ENCODE results near the gene PIN1. TPM values are rescaled to one million over a fixed set of nuclear protein-coding genes. Genes with fewer than 3 reads are reported as not detected.

PIN1 gene
- polyA plus RNA-seq, 1 donor from 2014 or later, result 268 TPM

GRCh38 chr19:9875031-9875627 is 40.0 kb downstream of the PIN1 start:
- Histone ChIP-seq H3K4me3 (ENCODE audit: low read length) (no peak overlapping the region), H3F3A (ENCODE audit: insufficient read depth, low read length, poor library complexity, severe bottlenecking) (no peaks in the 10 kb centered on the region), H2AFZ (ENCODE audit: low read depth, low read length) (no peak overlapping the region), H3K36me3 (ENCODE audit: insufficient read depth, low read length) (no peaks in the 10 kb centered on the region), H3K9me3 (ENCODE audit: low read length) (no peaks in the 10 kb centered on the region), H3K9ac (ENCODE audit: low read length) (peak overlapping the region; percentile 9), H3K4me2 (ENCODE audit: low read length) (no peak overlapping the region), H3K27ac (ENCODE audit: low read length) (peak overlapping the region; percentile 45), H4K20me1 (ENCODE audit: insufficient read depth) (no peaks in the 10 kb centered on the region), H3K79me2 (replicated peaks; ENCODE audit: insufficient read depth, low read length) (no peaks in the 10 kb centered on the region), H3K27me3 (ENCODE audit: insufficient read depth, low read depth, low read length) (no peaks in the 10 kb centered on the region), H3K9me2 (ENCODE audit: insufficient read depth, low read length) (no peaks in the 10 kb centered on the region)
- TF ChIP-seq EZH2 (IDR thresholded peaks at IDR 0.05; ENCODE audit: borderline replicate concordance, insufficient read depth, low read length, poor library complexity, severe bottlenecking) (no peak), POLR2AphosphoS5 (IDR thresholded peaks at IDR 0.05) (no peak), REST (IDR thresholded peaks at IDR 0.05; ENCODE audit: borderline replicate concordance) (no peak), MXI1 (conservative IDR thresholded peaks at IDR 0.05; ENCODE audit: poor library complexity, severe bottlenecking) (no peak), SMC3 (conservative IDR thresholded peaks at IDR 0.05; ENCODE audit: poor library complexity) (no peak), RAD21 (conservative IDR thresholded peaks at IDR 0.05) (no peak), EP300 (conservative IDR thresholded peaks at IDR 0.05; ENCODE audit: poor library complexity, severe bottlenecking) (no peak), CTCF (IDR thresholded peaks at IDR 0.05; ENCODE audit: poor library complexity, severe bottlenecking) (no peak), TAF1 (IDR thresholded peaks at IDR 0.05; ENCODE audit: low read depth) (no peak)

GRCh38 chr19:9875796-9876195 is 40.7 kb downstream of the PIN1 start:
- no peaks in the 10 kb centered on the region for H3K79me2 ChIP-seq (replicated peaks; ENCODE audit: insufficient read depth, low read length)
- no peak overlapping the region for H2AFZ ChIP-seq (ENCODE audit: low read depth, low read length)
- H3K27me3 ChIP-seq (ENCODE audit: insufficient read depth, low read depth, low read length), result no peaks in the 10 kb centered on the region
- H3K4me3 ChIP-seq (ENCODE audit: low read length), result no peak overlapping the region
- no peak for TF ChIP-seq TAF1 (IDR thresholded peaks at IDR 0.05; ENCODE audit: low read depth)
- no peak for TF ChIP-seq EZH2 (IDR thresholded peaks at IDR 0.05; ENCODE audit: borderline replicate concordance, insufficient read depth, low read length, poor library complexity, severe bottlenecking)
- TF ChIP-seq CTCF (IDR thresholded peaks at IDR 0.05; ENCODE audit: poor library complexity, severe bottlenecking), result no peak
- TF ChIP-seq SMC3 (conservative IDR thresholded peaks at IDR 0.05; ENCODE audit: poor library complexity), result no peak
- TF ChIP-seq MXI1 (conservative IDR thresholded peaks at IDR 0.05; ENCODE audit: poor library complexity, severe bottlenecking), result no peak
- TF ChIP-seq RAD21 (conservative IDR thresholded peaks at IDR 0.05), result no peak
- no peak for TF ChIP-seq EP300 (conservative IDR thresholded peaks at IDR 0.05; ENCODE audit: poor library complexity, severe bottlenecking)
- no peak for TF ChIP-seq REST (IDR thresholded peaks at IDR 0.05; ENCODE audit: borderline replicate concordance)
- TF ChIP-seq POLR2AphosphoS5 (IDR thresholded peaks at IDR 0.05), result no peak
- no peaks in the 10 kb centered on the region for H3F3A ChIP-seq (ENCODE audit: insufficient read depth, low read length, poor library complexity, severe bottlenecking)
- H3K36me3 ChIP-seq (ENCODE audit: insufficient read depth, low read length), result no peaks in the 10 kb centered on the region
- no peaks in the 10 kb centered on the region for H4K20me1 ChIP-seq (ENCODE audit: insufficient read depth)
- no peaks in the 10 kb centered on the region for H3K9me2 ChIP-seq (ENCODE audit: insufficient read depth, low read length)
- H3K27ac ChIP-seq (ENCODE audit: low read length), result no peak overlapping the region
- peak overlapping the region; percentile 9 for H3K9ac ChIP-seq (ENCODE audit: low read length)
- H3K9me3 ChIP-seq (ENCODE audit: low read length), result no peaks in the 10 kb centered on the region
- no peak overlapping the region for H3K4me2 ChIP-seq (ENCODE audit: low read length)
